Activated naive CD8-positive, alpha-beta T cell (primary cell): ENCODE results near the gene COQ2.
A peak's percentile ranks its signal among the peaks of the same experiment; 100 is the strongest.

Experiments used
- H3K27ac Mint-ChIP-seq: one replicate; pipeline ENCODE4 v1.8.0; 2021; ENCODE audit warnings: mixed read lengths
- H3K27me3 Mint-ChIP-seq: one replicate; pipeline ENCODE4 v1.8.0; 2021; ENCODE audit warnings: mixed read lengths
- H3K36me3 Mint-ChIP-seq: one replicate; pipeline ENCODE4 v1.8.0; 2021; ENCODE audit warnings: mixed read lengths
- H3K4me1 Mint-ChIP-seq: one replicate; pipeline ENCODE4 v1.8.0; 2021; ENCODE audit warnings: low read depth, mixed read lengths
- H3K4me3 Mint-ChIP-seq: one replicate; pipeline ENCODE4 v1.8.0; 2021; ENCODE audit warnings: mild to moderate bottlenecking, mixed read lengths
- H3K9me3 Mint-ChIP-seq: one replicate; pipeline ENCODE4 v1.8.0; 2021; ENCODE audit warnings: low read depth, mixed read lengths

Gene COQ2

GRCh38 chr4:83267830-83268475, 16.6 kb downstream of the COQ2 start:
- Mint-ChIP-seq H3K9me3 (no peaks in the 10 kb centered on the region), H3K4me3 (no peak overlapping the region), H3K4me1 (peaks cover 2% of the 10 kb centered on the region), H3K27me3 (no peaks in the 10 kb centered on the region), H3K27ac (peak overlapping the region; percentile 64), H3K36me3 (peaks cover 16% of the 10 kb centered on the region)

GRCh38 chr4:83267121-83267829, 17.3 kb downstream of the COQ2 start:
- H3K4me3 Mint-ChIP-seq = no peak overlapping the region
- H3K27me3 Mint-ChIP-seq = no peaks in the 10 kb centered on the region
- peaks cover 16% of the 10 kb centered on the region for H3K36me3 Mint-ChIP-seq
- H3K4me1 Mint-ChIP-seq = peaks cover 2% of the 10 kb centered on the region
- no peaks in the 10 kb centered on the region for H3K9me3 Mint-ChIP-seq
- H3K27ac Mint-ChIP-seq = no peak overlapping the region

- Mint-ChIP-seq H3K4me3 (no peak overlapping the region), H3K27me3 (no peaks in the 10 kb centered on the region), H3K36me3 (peaks cover 18% of the 10 kb centered on the region), H3K9me3 (no peaks in the 10 kb centered on the region), H3K4me1 (peaks cover 2% of the 10 kb centered on the region), H3K27ac (no peak overlapping the region)
Observed at GRCh38 chr4:83266689-83267088, 17.9 kb downstream of the COQ2 start.

DNA sequence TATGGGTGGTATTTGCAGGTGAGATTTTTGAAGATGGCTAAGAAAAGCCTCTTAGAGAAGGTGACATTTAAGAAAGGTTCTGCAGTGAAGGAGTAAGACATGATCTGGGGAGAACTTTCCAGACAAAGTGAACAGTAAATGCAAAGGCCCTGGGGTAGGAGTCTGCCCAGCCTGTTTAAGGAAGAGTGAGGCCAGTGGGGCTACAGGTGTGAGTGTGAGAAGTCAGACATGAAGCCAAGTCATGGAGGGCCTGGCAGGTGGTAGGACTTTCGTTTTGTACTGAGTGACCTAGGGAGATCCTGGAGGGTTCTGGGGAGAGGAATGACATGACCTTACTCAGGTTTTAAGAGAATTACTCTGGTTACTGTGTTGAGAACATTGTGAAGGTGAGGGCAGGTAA, 21.5 kb downstream of the COQ2 start:
- Mint-ChIP-seq H3K4me1 (peaks cover 9% of the 10 kb centered on the region), H3K4me3 (no peak overlapping the region), H3K36me3 (peaks cover 16% of the 10 kb centered on the region), H3K27ac (no peak overlapping the region), H3K9me3 (no peaks in the 10 kb centered on the region), H3K27me3 (no peaks in the 10 kb centered on the region)

- Mint-ChIP-seq H3K9me3 (no peaks in the 10 kb centered on the region), H3K4me1 (peaks cover 8% of the 10 kb centered on the region), H3K27me3 (no peaks in the 10 kb centered on the region), H3K36me3 (peaks cover 20% of the 10 kb centered on the region), H3K4me3 (no peak overlapping the region), H3K27ac (no peak overlapping the region)
Observed at GRCh38 chr4:83262682-83263081, 21.9 kb downstream of the COQ2 start.

DNA sequence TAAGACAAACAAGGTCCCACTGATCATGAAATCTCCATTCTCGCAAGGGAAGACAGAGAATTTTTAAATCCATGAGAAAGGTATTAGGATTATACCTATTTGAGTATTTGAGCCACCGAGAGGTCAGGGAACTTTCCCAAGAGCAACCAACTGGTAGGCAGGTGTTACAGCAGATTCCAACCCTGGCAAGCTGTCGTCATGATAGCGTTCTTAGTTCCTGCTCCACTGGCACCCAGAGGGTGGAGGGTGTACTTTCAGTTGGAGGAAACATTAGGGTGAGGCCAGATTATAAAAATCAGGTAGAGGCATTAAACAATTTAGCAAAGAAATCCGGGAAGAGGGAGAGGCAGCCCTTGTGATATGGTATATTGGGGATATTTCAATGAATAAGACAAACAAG, 23.3 kb downstream of the COQ2 start:
- Mint-ChIP-seq H3K36me3 (peaks cover 22% of the 10 kb centered on the region), H3K9me3 (no peaks in the 10 kb centered on the region), H3K4me1 (peaks cover 8% of the 10 kb centered on the region), H3K4me3 (no peak overlapping the region), H3K27me3 (no peaks in the 10 kb centered on the region), H3K27ac (no peak overlapping the region)

DNA sequence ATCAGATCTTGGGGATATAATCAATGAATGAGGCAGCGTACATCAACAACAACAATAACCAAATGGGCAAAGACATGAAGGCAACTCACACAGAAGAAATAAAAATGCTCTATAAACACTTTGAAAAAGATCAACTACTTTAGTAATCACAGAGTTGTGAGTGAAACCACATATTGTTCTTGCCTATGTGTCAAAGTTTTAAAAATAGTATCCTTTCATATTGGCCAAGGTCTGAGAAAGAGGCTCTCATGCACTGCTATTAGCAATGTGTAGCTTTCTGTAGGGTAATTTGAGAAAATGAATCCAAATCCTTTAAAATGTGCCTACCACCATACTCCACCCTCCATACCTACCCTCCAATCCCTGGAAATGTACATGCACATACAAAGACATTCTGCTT, 25.0 kb downstream of the COQ2 start:
- Mint-ChIP-seq H3K9me3 (no peaks in the 10 kb centered on the region), H3K27ac (no peak overlapping the region), H3K4me1 (peaks cover 8% of the 10 kb centered on the region), H3K27me3 (no peaks in the 10 kb centered on the region), H3K36me3 (peaks cover 22% of the 10 kb centered on the region), H3K4me3 (no peak overlapping the region)

DNA sequence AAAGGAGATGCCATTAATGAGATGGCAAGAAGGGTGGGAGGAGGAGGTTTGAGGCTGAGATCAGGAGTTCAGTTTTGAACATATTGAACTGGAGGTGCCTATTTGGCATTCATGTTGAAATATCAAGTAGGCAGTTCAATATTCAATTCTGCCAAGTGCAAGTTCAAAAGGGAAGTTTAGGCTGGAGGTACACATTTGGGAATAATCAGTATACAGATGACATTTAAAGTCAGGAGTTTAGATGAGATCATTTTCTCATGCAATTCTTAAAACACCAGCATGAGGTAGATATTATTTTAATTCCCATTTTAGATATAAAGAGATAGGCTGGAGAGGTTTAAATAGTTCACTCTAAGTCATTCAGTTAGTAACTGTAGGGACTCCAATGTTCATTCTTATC, 26.1 kb downstream of the COQ2 start:
- Mint-ChIP-seq H3K9me3 (no peaks in the 10 kb centered on the region), H3K27ac (no peak overlapping the region), H3K4me1 (peaks cover 8% of the 10 kb centered on the region), H3K4me3 (no peak overlapping the region), H3K36me3 (peaks cover 22% of the 10 kb centered on the region), H3K27me3 (no peaks in the 10 kb centered on the region)

- H3K27me3 Mint-ChIP-seq = no peaks in the 10 kb centered on the region
- no peak overlapping the region for H3K4me3 Mint-ChIP-seq
- H3K27ac Mint-ChIP-seq = peak overlapping the region; percentile 47
- H3K36me3 Mint-ChIP-seq = peaks cover 17% of the 10 kb centered on the region
- peaks cover 12% of the 10 kb centered on the region for H3K4me1 Mint-ChIP-seq
- H3K9me3 Mint-ChIP-seq = no peaks in the 10 kb centered on the region
Observed at GRCh38 chr4:83257811-83258210, 26.8 kb downstream of the COQ2 start.

DNA sequence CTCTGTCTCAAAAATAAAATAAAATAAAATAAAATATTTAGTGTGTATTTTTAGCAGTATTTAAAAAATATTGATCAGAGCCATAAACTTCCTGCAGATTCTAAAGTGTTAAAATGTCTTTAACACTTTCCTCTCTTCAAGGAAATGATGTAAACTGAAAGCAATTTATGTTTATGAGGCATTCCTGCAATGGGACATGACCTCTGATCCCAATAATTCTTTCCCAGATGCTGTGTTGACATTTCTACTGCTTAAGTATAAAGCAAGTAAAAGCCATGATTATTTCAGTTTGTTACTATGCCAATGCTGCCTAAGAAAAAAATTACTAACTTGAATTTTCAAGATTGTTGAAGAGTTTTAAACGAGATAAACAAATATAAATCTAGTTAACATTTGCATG, 29.0 kb downstream of the COQ2 start:
- no peaks in the 10 kb centered on the region for H3K9me3 Mint-ChIP-seq

GRCh38 chr4:83252782-83253405, 31.7 kb downstream of the COQ2 start:
- Mint-ChIP-seq H3K4me3 (no peak overlapping the region), H3K27ac (peak overlapping the region; percentile 23), H3K36me3 (peaks cover 4% of the 10 kb centered on the region), H3K9me3 (no peaks in the 10 kb centered on the region), H3K4me1 (peaks cover 17% of the 10 kb centered on the region), H3K27me3 (no peaks in the 10 kb centered on the region)

More for the DNA sequence above, 29.0 kb downstream of the COQ2 start:
- peaks cover 24% of the 10 kb centered on the region for H3K4me1 Mint-ChIP-seq
- peaks cover 10% of the 10 kb centered on the region for H3K36me3 Mint-ChIP-seq
- no peak overlapping the region for H3K4me3 Mint-ChIP-seq
- H3K27ac Mint-ChIP-seq = no peak overlapping the region
- no peaks in the 10 kb centered on the region for H3K27me3 Mint-ChIP-seq

GRCh38 chr4:83251447-83251830, 33.2 kb downstream of the COQ2 start:
- no peak overlapping the region for H3K4me3 Mint-ChIP-seq
- H3K9me3 Mint-ChIP-seq = no peaks in the 10 kb centered on the region
- no peaks in the 10 kb centered on the region for H3K27me3 Mint-ChIP-seq
- no peaks in the 10 kb centered on the region for H3K36me3 Mint-ChIP-seq
- peaks cover 17% of the 10 kb centered on the region for H3K4me1 Mint-ChIP-seq
- peak overlapping the region; percentile 43 for H3K27ac Mint-ChIP-seq

- no peak overlapping the region for H3K27ac Mint-ChIP-seq
Observed at GRCh38 chr4:83250687-83251446, 33.7 kb downstream of the COQ2 start.

DNA sequence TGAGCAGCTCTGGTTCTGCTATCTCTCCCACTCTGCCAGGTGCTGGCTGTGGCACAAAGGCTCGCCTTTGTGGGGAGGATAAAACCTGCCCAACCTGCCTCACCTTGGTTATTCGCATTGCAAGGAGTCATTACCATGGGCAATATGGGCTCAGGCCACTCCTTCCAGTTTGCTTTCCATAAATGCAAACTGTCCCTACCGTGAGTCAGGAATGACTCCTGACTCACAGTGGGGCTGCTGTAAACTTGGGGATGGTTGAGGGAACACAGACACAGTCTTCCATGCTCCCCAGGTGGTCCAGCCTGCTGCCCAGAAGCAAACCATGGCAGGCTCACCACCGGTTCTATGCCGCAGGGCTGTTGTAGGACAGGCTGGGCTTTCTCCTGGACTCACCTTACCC, 36.1 kb downstream of the COQ2 start:
- Mint-ChIP-seq H3K4me1 (peaks cover 19% of the 10 kb centered on the region), H3K27ac (no peak overlapping the region), H3K27me3 (no peaks in the 10 kb centered on the region), H3K4me3 (no peak overlapping the region), H3K36me3 (peaks cover 5% of the 10 kb centered on the region), H3K9me3 (no peaks in the 10 kb centered on the region)

More at GRCh38 chr4:83250687-83251446, 33.7 kb downstream of the COQ2 start:
- peaks cover 17% of the 10 kb centered on the region for H3K4me1 Mint-ChIP-seq
- no peak overlapping the region for H3K4me3 Mint-ChIP-seq
- H3K9me3 Mint-ChIP-seq = no peaks in the 10 kb centered on the region
- H3K36me3 Mint-ChIP-seq = no peaks in the 10 kb centered on the region
- H3K27me3 Mint-ChIP-seq = no peaks in the 10 kb centered on the region
